DOHH2 (cell line): ENCODE measurements around the gene CISD3.

Experiments used
- H3F3A ChIP-seq: fragments of 200-600 bp; sonication (generic), shearing (Covaris generic); 2 replicates; pipeline ENCODE4 v1.6.0; 2016; ENCODE audit warnings: antibody characterized with exemption, mild to moderate bottlenecking; ENCODE audit not compliant: control insufficient read depth, insufficient read depth
- H3K27ac ChIP-seq: fragments of 200-600 bp; sonication (generic); 2 replicates; pipeline ENCODE4 v1.5.1; 2014; ENCODE audit warnings: low read depth, mild to moderate bottlenecking, low read length, moderate library complexity
- H3K27me3 ChIP-seq: fragments of 200-600 bp; sonication (generic); 2 replicates; pipeline ENCODE4 v1.6.1; 2014; ENCODE audit warnings: mild to moderate bottlenecking, low read length, mixed read lengths; ENCODE audit not compliant: control insufficient read depth
- H3K36me3 ChIP-seq: fragments of 200-600 bp; sonication (generic); 2 replicates; pipeline ENCODE4 v1.6.1; 2014; ENCODE audit warnings: mild to moderate bottlenecking, low read length, moderate library complexity, mixed read lengths; ENCODE audit not compliant: control insufficient read depth
- H3K4me1 ChIP-seq: fragments of 200-600 bp; sonication (generic); 2 replicates; pipeline ENCODE4 v1.6.1; 2014; ENCODE audit warnings: mild to moderate bottlenecking, low read length, mixed read lengths; ENCODE audit not compliant: control insufficient read depth
- H3K4me2 ChIP-seq: fragments of 200-600 bp; sonication (generic); 2 replicates; pipeline ENCODE4 v1.6.0; 2014; ENCODE audit warnings: mild to moderate bottlenecking, low read length, moderate library complexity
- H3K4me3 ChIP-seq: fragments of 200-600 bp; sonication (generic); 2 replicates; pipeline ENCODE4 v1.5.1; 2014; ENCODE audit warnings: mild to moderate bottlenecking, low read length, mixed read lengths
- H3K79me2 ChIP-seq: fragments of 200-600 bp; sonication (generic); 2 replicates; pipeline ENCODE4 v1.6.1; 2014; ENCODE audit warnings: mild to moderate bottlenecking, low read length, mixed read lengths; ENCODE audit not compliant: control insufficient read depth
- H3K9me2 ChIP-seq: fragments of 200-600 bp; sonication (generic); replicated peaks from 2 replicates; pipeline ENCODE4 v1.6.1; 2014; ENCODE audit warnings: mild to moderate bottlenecking, low read length, mixed read lengths; ENCODE audit not compliant: control insufficient read depth
- H3K9me3 ChIP-seq: fragments of 200-600 bp; sonication (generic); 2 replicates; pipeline ENCODE4 v1.6.1; 2014; ENCODE audit warnings: antibody characterized with exemption, low read length, mixed read lengths; ENCODE audit not compliant: control insufficient read depth, insufficient read depth
- H4K20me1 ChIP-seq: fragments of 200-600 bp; sonication (generic); 2 replicates; pipeline ENCODE4 v1.6.0; 2014; ENCODE audit warnings: low read depth, mild to moderate bottlenecking, antibody characterized with exemption, low read length, moderate library complexity; ENCODE audit not compliant: control insufficient read depth, insufficient read depth
- CTCF ChIP-seq: fragments of 200-600 bp; sonication (generic); IDR thresholded peaks from one replicate; pipeline ENCODE4 v1.5.1; 2014; ENCODE audit warnings: antibody characterized with exemption, mild to moderate bottlenecking, low read depth, low read length; ENCODE audit not compliant: poor library complexity, severe bottlenecking
- EZH2phosphoT487 ChIP-seq: fragments of 200-600 bp; sonication (generic); IDR thresholded peaks from 2 replicates; pipeline ENCODE4 v1.6.1; 2017; ENCODE audit warnings: borderline replicate concordance, mild to moderate bottlenecking, antibody characterized with exemption, low read length, moderate library complexity, mixed read lengths

The CISD3 gene

GRCh38 chr17:38740044-38740443, 9.9 kb downstream of the CISD3 start:
- Histone ChIP-seq H3K79me2 (no peaks in the 10 kb centered on the region), H3K4me3 (no peak overlapping the region), H3K4me1 (peaks cover 47% of the 10 kb centered on the region), H3K9me2 (no peaks in the 10 kb centered on the region), H3F3A (no peaks in the 10 kb centered on the region), H3K9me3 (no peaks in the 10 kb centered on the region), H3K27me3 (no peaks in the 10 kb centered on the region), H4K20me1 (no peaks in the 10 kb centered on the region), H3K27ac (no peak overlapping the region), H3K36me3 (no peaks in the 10 kb centered on the region), H3K4me2 (no peak overlapping the region)
- TF ChIP-seq CTCF, result no peak
- TF ChIP-seq EZH2phosphoT487, result no peak

GRCh38 chr17:38740806-38741205, 10.7 kb downstream of the CISD3 start:
- Histone ChIP-seq H3K79me2 (no peaks in the 10 kb centered on the region), H3K36me3 (no peaks in the 10 kb centered on the region), H3F3A (peaks cover 4% of the 10 kb centered on the region; the same call in 1 of the 2 replicates), H3K27ac (no peak overlapping the region), H3K9me2 (no peaks in the 10 kb centered on the region), H3K4me3 (no peak overlapping the region), H3K9me3 (no peaks in the 10 kb centered on the region), H4K20me1 (no peaks in the 10 kb centered on the region), H3K4me2 (no peak overlapping the region), H3K27me3 (no peaks in the 10 kb centered on the region), H3K4me1 (peaks cover 52% of the 10 kb centered on the region)
- TF ChIP-seq EZH2phosphoT487 (no peak), CTCF (no peak)

- H3F3A ChIP-seq, result peaks cover 6% of the 10 kb centered on the region; the same call in 1 of the 2 replicates
- H3K27me3 ChIP-seq, result no peaks in the 10 kb centered on the region
- H3K9me2 ChIP-seq, result no peaks in the 10 kb centered on the region
- H3K4me3 ChIP-seq, result no peak overlapping the region
- no peaks in the 10 kb centered on the region for H3K36me3 ChIP-seq
- TF ChIP-seq EZH2phosphoT487 (no peak), CTCF (no peak)
- no peak overlapping the region for H3K27ac ChIP-seq
- H3K4me1 ChIP-seq, result peaks cover 58% of the 10 kb centered on the region
- H3K9me3 ChIP-seq, result no peaks in the 10 kb centered on the region
- no peak overlapping the region for H3K4me2 ChIP-seq
- no peaks in the 10 kb centered on the region for H3K79me2 ChIP-seq
- H4K20me1 ChIP-seq, result no peaks in the 10 kb centered on the region
Observed at GRCh38 chr17:38741461-38741860, 11.3 kb downstream of the CISD3 start.
